ENCODE data around the gene SLF2.
A peak's percentile ranks its signal among the peaks of the same experiment; 100 is the strongest.

Gene SLF2

DNA sequence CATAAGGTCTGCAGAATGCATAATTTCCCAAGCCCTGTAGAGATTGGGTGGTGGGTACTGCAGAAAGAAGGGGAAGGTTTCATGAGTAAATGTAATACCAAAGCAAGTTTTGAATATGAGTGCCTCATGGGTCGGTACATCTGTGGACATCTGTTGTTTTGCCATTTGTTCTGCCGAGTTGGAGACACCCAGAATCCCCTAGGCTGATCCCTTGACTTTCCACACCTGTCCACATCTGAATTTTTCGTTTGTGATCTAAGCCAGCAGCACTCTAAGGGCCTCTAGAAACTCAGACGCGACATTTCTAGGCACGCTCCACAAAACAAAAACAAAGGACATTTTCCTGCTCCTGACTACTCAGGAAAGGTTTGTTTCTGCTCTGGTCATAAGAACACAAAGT lies 11.7 kb upstream of the SLF2 start:
- no peak for DNase-seq

DNA sequence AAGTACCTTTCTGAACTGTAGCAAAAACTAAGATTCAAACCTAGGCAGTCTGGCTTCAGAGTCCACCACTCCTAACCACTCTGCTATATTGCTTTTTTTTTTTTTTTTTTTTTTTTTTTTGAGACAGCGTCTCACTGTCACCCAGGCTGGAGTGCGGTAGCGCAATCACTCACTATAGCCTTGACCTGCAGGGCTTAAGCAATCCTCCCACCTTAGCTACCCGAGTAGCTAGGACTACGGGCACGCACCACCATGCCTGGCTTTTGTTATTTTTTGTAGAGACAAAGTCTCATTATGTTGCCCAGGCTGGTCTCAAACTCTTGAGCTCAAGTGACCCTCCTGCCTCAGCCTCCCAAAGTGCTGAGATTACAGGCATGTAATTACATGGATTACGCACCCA lies 10.1 kb upstream of the SLF2 start:
- no peak for DNase-seq

DNA sequence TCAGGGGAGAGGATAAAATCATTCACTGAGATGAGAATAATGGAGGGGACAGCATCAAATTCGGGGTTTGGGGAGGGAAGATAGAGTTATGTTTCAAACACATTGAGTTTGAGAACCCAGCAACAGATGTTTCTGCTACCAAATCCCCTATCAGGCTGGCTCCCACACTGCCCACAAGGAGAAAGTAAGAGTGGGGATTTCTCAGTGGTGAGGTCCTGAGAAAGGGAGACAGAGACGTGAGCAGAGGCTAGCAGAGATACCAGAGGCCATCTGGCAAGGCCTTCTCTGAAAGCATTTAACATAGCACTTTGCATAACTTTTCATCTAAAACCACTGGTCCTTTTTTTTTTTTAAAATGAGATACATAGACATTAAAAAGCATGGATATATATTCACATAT lies 7.8 kb upstream of the SLF2 start:
- no peak for DNase-seq

DNA sequence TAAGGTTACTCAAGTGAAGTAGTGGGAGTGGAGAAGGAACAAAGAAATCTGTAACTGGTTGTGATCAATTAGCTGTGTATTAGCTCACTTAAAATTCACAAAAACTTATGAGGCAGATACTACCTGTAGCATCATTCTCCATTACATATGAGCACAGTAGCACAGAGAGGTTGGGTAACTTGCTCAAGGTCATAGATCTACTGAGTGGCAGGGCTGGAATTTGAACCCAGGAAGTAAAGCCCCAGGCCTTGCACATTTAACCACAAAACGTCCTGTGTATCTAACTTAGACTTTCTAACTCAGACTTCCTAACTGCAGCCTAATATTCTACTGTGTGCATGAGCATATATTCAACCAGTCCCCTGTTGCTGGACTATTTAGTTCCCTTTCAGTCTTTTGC lies 5.6 kb upstream of the SLF2 start:
- DNase-seq, result no peak

DNA sequence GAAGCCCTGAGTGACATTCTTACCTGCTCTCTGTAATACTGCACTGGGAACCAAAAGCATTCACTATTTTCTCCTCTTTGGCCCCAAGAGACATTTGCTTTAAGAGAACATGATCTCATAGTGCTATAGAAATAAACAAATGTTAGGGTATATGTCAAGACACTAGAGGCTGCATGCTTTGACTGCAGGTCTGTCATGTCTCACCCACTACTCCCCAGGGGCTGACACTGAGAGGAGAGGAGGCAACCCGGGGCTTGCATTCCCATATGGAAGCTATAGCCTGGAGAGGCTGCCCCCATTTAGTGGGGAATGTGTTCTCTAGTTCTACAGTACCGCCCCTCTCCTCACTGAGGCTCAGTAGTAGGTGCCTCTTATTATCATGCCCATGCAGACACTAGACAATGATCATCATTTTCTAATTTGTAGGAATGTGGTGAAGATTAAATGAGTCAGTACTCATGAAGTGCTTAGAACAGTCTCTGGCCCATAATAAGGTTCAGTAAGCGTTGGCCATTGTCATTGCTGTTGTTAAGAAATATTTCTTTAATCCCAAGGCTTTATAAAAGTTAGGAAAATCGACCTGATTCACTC lies 4.9 kb upstream of the SLF2 start:
- no peak for DNase-seq

DNA sequence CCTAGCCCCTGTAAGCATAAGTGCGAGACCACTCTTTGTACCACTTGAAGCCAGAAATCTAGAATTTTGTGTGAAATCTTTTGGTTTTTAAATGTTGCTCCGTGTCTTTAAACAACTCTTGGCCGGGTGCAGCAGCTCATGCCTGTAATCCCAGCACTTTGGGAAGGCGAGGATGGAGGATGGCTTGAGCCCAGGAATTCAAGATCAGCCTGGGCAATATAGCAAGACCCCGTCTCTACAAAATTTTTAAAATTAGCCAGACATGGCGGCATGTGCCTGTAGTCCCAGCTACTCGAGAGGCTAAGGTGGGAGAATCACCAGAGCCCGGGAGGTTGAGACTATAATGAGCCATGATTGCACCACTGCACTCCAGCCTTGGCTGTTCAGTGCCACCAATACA lies 4.4 kb upstream of the SLF2 start:
- DNase-seq, result no peak

DNA sequence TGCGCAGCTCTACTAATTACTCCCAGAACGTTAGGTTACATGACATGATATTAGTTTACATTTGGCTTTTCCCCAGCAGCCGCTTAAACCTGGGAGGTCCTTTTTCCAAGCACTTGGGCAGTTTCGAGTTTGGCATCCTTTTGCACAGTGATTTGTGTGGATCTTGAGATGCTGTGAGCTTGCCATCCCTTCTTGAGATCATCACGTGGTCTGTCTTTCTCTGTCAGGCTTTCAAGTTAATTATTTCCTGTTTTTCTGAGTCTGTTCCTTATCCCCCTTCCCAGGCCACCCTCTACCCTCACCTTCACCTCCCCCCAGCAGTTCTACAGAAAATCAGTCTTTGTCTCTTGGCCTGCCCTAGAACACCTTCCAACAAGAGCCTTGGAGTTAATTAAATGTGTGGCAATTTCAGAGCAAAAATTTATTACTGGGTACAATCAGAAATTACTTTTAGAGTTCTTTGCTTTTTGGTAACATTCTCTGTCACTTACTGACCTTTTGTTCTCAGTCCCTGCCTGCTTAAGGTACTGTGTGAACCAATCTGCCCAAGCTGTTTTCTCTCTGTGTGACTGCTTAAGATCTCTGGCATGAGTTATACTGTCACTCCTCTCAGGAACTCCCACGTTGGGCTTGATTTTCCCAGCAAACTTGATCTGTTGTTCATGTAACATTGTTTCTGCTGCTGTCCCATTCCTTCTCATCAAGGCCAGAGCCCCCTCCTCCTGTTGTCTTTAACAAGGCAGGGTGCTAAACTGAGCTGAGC lies 3.1 kb upstream of the SLF2 start:
- DNase-seq, result no peak

DNA sequence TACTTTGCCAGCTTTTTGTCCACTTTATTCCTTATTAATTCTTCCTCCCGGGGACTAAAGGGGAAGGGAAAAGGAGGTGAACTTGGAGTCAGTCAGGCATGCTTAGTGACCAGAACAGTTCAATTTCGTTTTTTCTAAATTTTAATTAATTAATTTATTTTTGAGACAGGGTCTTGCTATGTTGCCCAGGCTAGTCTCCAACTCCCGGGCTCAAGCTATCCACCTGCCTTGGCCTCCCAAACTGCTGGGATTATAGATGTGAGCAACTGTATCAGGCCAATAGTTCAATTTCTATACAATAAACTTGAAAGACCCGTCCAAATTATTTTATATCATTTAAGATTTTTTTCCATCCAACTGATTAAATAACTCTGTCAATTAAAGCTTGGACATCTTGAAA lies 1.3 kb upstream of the SLF2 start:
- no peak for DNase-seq

DNA sequence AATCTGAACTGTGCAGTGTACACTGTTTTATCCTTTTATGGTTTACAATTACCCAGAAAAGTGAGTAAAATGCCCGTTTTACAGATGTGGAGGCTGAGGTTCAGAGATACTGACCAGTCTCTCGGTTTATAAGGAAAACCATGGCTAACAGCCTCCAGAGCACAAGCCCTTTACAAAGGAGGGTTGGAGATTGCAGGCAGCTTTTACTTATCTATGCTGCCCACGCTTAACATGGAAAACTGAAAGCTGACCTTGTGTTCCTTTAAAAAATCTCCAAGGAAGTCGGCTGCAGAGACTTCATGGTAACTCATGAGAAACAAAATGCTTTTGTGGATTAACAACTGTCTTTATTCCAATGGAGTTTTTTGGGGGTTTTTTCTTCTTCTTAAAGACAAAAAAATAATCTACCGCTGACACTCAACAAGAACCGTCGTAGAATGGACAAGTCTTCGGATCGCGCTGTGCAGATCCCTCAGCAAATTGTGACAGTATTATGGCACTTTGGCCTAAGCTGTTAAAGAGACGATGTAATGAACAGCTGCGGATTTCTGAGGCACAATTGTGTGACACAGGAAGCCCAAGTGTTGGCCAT lies 654 bp upstream of the SLF2 start:
- DNase-seq, result no peak

DNA sequence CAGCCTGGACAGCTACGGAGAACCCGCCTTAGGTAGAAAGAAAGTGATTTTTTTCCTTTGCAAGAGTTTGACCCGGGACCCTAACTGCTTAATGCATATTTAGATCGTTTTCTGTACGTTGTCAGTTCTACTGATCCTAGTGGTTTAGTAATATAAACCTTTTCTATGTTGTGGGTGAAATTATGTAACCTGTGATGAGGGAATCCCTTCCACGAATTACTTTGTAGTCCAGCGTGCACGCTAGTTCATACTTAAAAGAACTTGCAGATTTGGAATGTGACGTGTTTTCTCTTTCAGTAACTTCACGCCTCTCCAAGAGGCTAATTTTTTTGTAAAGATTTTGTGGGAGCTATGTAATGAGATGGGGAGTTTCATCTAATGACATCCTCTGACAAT lies 705 bp downstream of the SLF2 start:
- DNase-seq, result peak; percentile 10

DNA sequence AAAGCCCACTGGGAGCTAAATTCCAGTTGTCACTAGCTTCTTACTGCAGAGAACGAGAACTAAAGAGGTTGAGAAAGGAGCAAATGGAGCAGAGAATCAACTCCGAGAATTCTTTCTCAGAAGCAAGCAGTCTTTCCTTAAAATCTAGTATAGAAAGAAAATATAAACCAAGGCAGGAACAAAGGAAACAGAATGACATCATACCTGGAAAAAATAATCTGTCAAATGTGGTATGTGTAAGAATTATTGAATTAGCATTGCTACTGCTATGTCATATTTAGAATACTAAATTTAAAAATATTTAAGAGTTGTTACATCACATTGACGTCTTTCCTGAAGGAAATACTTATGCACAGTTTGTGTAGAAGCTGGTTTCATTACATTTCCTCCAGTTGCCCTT lies 4.3 kb downstream of the SLF2 start:
- no peak for DNase-seq

DNA sequence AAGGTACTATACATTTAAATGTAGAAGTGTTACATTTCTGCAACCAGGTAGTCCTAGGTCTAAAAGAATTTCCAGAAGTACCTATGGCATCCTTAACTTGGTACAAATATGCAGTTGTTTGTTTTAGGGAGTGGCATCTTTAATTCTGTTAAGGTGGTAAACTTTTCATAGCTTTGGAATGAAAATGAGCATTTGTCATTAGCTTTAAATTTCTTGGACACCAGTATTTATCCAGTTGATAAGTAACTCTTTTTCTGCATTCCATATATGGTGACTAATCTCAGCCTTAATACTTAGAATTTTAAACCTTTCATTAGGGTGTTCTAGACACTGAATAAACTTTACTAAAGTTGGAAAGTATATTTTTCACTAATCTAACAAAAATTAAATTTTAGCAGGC lies 10.8 kb downstream of the SLF2 start:
- DNase-seq, result no peak

DNA sequence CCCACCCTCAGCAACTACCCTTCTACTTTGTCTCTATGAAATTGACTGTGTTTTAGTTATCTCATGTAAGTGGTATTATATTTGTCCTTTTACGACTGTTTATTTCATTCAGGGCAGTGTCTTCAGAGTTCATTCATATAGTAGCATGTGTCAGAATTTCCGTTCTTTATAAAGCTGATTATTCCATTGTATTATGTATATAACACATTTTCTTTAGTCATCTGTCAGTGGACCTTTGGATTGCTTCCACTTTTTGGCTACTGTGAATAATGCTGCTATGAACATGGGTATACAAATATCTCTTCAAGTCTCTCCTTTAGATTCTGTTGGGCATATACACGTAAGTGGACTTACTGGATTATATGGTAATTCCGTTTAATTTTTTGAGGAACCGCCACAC lies 14.5 kb downstream of the SLF2 start:
- DNase-seq, result no peak

DNA sequence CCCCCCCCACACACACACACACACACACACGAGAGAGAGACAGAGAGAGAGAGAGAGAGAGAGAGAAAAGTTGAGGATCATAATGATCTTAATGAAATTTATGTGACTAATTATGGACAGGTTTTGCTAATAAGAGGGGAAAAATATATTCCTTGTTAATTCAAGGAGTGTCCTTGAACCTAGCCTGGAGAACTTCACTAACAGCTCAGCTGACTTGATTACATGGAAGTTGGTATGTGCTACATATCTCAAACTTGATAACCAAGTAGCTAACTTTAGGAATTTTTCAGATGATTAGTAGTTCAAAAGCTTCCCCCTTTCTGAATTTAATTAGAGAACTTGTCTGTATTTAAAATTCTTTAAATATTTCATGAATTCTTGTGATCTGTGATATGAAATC lies 15.3 kb downstream of the SLF2 start:
- no peak for DNase-seq

DNA sequence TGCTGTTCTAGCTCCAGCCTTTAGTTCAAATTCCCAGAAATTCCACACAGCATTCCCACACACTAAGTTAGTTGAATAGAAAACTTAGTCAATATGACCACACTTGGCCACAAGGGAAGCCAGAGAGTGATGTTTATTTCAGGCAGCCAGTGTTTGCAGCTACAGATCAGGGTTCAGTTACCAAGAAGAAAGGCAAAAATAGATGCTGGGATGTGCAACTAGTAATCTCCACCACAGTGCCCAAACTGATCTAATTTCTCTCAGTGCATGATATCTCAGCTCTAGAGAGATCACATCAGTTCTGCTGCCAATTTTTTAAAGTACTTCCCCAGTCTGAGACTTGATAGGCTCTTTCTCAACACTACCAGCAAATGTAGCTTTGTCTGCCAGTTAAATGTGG lies 17.6 kb downstream of the SLF2 start:
- DNase-seq, result no peak

DNA sequence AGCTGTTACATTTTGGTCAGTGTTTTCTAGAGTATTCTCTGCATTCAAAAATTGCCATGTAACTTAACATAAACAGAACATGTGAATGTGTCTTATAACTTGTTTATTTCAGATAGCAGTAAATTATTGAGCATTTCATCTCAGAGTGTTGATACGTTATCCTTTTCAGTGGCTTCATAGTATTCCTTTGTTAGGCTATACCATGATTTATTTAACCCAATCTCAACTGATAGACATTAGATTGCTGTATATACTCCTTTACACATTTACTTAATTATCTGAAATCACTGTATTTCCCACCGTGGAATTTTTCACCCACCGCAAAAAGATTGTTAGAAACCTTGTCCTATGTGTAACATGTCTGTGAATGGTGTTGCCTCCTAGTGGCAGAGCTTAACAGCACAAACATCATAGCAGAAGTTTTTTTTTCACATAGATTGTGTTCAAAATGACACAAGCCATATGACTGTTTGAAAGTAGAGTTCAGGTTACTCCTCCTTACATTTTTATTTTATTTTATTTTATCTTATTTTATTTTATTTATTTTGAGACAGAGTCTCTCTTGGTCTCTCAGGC lies 21.4 kb downstream of the SLF2 start:
- no peak for DNase-seq

DNA sequence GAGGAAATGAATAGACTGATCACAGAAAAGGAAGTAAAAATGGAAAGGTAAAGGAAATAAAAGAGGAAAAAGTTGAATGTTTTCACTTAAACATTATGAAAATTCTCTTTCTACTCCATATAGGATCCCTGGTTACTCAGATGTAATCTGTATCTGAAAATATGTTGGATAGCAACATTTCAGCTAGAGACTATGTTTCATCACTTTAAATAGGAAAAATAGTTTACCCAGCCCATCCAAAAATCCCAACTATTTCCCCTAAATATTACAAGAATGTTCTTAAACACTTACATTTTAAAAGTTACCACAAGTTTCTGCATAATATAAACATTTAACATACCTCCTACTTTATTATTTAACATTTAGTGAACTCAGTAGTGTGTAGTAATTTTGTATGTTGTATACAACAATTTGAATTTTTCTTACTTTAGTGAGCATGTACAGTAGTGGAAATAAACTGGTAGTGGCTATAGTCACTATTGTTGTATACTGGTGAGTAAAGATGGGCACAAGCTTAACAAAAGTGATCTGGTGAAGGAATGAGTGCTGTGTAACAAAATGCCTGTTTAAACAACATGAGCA lies 27.1 kb downstream of the SLF2 start:
- DNase-seq, result no peak

DNA sequence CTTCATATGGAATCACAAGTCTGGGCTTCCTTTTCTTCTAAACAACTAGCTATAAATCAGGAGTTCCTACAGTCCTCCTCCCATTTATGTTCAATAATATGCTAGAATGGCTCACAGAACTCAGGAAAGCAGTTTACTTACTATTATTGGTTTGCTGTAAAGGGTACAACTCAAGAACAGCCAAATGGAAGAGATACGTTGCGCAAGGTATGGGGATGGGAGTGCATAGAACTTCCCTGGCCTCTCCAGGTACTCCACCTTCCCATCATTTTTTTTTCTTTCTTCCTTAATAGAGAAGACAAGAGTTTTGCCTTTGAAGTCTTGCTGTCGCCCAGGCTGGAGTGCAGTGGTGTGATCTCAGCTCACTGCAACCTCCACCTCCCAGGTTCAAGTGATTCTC lies 29.5 kb downstream of the SLF2 start:
- DNase-seq, result no peak

DNA sequence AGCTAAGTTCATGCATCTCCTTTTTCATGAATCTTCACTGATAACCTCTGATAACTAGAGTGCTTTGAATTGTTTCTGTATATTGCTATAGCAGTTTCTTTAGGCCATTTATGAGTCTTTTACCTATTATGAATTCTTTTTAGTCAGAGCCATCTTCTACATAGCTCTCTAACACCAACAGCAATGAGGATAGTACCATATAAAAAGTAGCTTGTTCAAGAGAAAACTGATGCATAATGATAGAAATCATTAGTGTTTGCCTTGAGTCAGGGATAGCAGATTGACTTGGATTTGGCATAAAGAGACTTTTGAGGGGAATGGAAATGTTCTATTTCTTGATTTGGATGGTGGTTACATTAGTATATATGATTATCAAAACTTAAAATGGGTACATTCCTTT lies 30.7 kb downstream of the SLF2 start:
- no peak for DNase-seq

DNA sequence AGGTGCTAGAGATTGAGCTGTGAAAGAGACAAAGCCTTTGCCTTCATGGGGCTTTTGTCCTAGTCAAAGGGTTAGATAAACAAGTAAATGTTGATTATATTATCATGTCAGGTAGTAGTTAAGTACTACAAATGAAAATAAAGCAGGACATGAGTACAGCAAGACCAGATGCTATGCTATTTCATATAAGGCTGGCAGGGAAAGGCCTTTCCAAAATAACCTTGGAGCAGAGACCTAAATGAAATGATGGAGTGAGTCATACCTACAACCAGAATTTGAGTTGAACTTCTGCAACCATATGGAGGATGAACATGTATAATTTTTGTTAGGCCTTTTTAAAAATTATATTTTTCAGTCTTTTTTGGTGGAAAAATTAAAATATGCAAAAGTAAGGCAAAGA lies 33.0 kb downstream of the SLF2 start:
- DNase-seq, result no peak

DNA sequence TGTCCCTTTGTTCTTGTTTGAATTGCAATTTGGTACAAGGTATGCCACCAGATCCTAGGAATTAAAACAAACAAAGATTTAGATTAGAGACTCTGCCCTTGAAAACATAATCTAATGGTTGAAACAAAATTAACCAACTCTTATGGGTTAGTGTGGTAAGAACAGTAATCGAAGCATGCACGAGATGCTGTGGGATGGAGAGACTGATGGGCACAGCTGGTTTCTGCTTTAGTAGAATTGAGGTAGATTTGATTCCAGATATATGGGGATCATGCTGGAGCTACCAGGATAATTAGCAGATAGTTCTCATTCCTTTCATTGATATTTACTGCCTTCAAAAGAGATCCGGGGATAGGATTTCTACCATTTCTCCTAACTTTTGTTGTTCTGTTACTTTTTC lies 36.2 kb downstream of the SLF2 start:
- no peak for DNase-seq

DNA sequence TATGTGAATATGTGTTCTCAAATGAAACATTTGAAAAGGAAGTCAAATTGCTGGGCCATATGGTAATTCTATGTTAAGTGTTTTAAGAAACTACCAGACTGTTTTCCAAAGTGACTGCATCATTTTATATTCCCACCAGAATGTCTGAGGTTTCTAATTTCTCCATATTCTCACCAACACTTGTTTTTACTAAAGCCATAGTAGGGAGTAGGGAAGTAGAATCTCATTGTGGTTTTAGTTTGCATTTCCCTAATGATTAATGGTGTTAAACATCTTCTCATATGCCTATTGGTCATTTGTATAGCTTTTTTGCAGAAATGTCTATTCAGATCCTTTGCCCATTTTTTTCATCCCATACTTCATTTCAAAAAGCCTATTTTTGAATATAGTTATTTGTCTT lies 47.5 kb downstream of the SLF2 start:
- no peak for DNase-seq

DNA sequence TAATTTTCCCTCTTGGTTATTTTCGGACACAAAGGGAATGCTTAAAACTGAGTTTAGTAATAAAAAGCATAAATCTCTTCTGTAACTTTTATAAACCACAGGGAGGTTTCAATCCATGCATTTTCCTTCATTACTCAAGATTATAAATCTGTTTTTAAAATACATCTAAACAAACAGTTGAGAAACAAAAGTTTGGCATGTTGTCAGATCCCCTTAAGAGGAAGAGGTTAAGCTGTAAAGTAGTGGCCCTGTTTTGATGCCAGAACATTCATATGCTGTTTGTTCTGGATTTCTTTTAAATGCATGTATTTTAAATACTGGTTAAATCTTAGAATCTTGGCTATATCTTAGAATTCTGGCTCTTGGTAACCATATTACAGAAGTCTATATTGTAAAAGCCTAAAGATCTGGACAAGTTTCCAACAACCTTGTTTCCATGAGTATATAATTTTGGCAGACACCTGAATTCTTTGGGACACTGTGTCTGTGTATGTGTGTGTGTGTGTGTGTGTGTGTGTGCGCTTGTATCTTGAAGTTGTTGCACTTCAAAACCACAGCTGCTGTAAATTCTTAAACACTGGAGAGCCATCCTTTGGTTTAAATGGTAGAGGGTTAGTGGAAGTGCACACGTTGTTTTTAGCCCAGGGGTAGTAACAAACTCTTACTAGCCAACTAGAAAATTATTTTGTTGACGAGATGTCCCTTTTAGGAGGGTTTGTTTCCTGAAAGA lies 49.8 kb downstream of the SLF2 start:
- no peak for DNase-seq

Data from activated CD4-positive, alpha-beta T cell treated with anti-CD3 and anti-CD28 coated beads, Interleukin-2, Interleukin-6, amounts not matched to agents 100 ng/mL and 50 ng/mL, durations not matched to agents 16 hours and 8 hours (primary cell).